Measurements from ENCODE around the gene SMARCA1. TPM values are rescaled to one million over a fixed set of nuclear protein-coding genes. Genes with fewer than 3 reads are reported as not detected.

The SMARCA1 gene
- total RNA-seq, 1 donor from 2014 or later = not detected

DNA sequence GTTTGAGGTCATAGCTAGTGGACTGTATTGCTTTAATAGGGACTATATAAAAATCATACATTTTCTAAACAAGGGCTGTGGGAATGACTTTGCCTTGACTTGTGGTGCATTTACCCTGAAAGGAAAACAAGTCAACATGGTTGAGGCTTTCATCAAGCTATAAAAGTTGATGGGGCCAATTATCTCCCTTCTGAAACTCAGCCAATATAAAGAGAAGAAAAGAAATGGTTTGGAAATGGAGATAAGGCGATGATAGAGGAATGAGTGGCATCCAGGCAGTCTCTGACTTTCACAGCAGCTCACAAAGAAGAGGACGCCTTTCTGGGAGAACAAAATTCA, 118.7 kb downstream of the SMARCA1 start:
- H3K9me3 Mint-ChIP-seq = no peaks in the 10 kb centered on the region
- intact Hi-C loops (cut with micrococcal nuclease) = no loop called here

DNA sequence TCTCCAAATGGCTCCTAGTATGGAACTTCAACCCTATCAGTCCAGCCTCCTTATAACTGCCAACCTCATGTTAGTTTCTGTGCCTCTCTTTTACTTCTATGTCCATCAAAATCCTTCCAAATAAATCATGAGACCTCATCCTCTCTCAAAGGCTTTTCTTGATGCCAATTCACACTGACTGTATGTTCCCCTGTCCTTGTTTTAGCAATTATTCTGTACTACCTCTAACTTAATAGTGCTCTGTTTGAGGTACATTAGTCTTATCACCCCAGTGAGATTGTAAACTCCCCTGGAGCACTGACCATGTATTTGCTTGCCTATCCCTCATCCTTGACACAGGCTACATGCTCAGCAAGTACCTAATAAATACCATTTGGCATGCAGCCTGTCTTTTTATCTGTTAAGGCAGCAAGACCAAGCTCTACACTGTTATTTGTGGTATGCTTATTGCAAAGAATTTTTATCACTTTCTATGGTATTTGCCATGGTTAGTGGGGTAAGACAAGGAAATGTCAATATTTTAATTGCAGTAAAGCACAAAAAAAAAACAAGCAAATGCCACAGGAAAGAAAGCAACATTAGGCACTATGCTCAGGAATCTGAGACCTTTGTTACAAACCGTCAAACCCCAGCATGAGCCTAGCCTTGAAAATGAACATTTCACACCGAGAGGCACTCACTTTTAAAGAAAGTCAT, 119.2 kb downstream of the SMARCA1 start:
- Mint-ChIP-seq H3K9me3 (no peaks in the 10 kb centered on the region), H3K4me1 (ENCODE audit: low read depth) (no peaks in the 10 kb centered on the region), H3K27me3 (ENCODE audit: insufficient read depth) (no peaks in the 10 kb centered on the region), H3K36me3 (ENCODE audit: low read depth) (no peaks in the 10 kb centered on the region), H3K4me3 (no peak overlapping the region), H3K27ac (no peak overlapping the region)
- DNase-seq (ENCODE audit: low spot score) = no peak
- intact Hi-C loops (cut with micrococcal nuclease) = no loop called here

More for the DNA sequence above, 118.7 kb downstream of the SMARCA1 start:
- Mint-ChIP-seq H3K36me3 (ENCODE audit: low read depth) (no peaks in the 10 kb centered on the region), H3K27me3 (ENCODE audit: insufficient read depth) (no peaks in the 10 kb centered on the region), H3K4me1 (ENCODE audit: low read depth) (no peaks in the 10 kb centered on the region), H3K27ac (no peak overlapping the region), H3K4me3 (no peak overlapping the region)
- no peak for DNase-seq (ENCODE audit: low spot score)

Other genes with a start within 250 kb of the SMARCA1 start
- 3.8 and 4.1 TPM in 2 replicates for gene OCRL, start 16.8 kb upstream of the SMARCA1 start, total RNA-seq
- 0.12 and 0.26 TPM in 2 replicates for gene APLN, start 131.5 kb upstream of the SMARCA1 start, total RNA-seq
- 0.16 and 0.24 TPM in 2 replicates for gene XPNPEP2, start 215.5 kb upstream of the SMARCA1 start, total RNA-seq

Data from activated T-helper 1 cell treated with anti-CD3 and anti-CD28 coated beads, Interleukin-12 subunit alpha, Interleukin-12 subunit beta, Interleukin-2, Interleukin-4 antibody, amounts not matched to agents 30 ng/mL and 10 ng/mL and 1 ng/mL, durations not matched to agents 14 hours and 24 hours and 36 hours (primary cell).